ENCODE measurements around the gene CDH4. TPM values are rescaled to one million over a fixed set of nuclear protein-coding genes. Genes with fewer than 3 reads are reported as not detected.

Gene CDH4
- polyA plus RNA-seq, 1 donor (not counting 4 experiments of a cell fraction or from before 2014, with no cell fraction given): 2.2 TPM

DNA sequence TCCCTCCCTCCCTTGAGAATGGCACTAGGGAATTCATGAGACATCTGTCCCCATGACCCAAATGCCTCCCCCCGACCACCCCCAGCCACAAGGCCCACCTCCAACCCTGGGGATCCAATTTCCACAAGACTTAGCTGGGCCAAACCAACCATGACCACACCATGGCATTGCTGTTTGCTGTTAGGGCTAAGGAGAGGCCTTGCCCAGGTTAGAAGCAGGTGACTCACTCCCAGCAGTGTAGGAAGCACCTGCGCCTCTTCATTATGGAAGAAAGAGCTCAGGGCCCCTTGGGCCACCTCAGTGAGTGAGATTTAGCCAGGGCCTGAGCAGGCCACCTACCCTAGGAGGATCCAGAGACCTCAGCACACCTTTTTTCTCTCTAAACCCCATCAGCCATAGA, 475.7 kb downstream of the CDH4 start:
- no peak overlapping the region for H2AFZ ChIP-seq (ENCODE audit: control insufficient read depth, low read length)
- H3K9ac ChIP-seq (ENCODE audit: control insufficient read depth, extremely low read depth, insufficient read depth, low read length): no peak overlapping the region
- DNase-seq (ENCODE audit: low read depth, low spot score) (no peak), FAIRE-seq (no peak)
- TF ChIP-seq, protein P1, sequence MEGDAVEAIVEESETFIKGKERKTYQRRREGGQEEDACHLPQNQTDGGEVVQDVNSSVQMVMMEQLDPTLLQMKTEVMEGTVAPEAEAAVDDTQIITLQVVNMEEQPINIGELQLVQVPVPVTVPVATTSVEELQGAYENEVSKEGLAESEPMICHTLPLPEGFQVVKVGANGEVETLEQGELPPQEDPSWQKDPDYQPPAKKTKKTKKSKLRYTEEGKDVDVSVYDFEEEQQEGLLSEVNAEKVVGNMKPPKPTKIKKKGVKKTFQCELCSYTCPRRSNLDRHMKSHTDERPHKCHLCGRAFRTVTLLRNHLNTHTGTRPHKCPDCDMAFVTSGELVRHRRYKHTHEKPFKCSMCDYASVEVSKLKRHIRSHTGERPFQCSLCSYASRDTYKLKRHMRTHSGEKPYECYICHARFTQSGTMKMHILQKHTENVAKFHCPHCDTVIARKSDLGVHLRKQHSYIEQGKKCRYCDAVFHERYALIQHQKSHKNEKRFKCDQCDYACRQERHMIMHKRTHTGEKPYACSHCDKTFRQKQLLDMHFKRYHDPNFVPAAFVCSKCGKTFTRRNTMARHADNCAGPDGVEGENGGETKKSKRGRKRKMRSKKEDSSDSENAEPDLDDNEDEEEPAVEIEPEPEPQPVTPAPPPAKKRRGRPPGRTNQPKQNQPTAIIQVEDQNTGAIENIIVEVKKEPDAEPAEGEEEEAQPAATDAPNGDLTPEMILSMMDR (optimal IDR thresholded peaks at IDR 0.05 in 1 of 3, IDR thresholded peaks at IDR 0.05 in 1 of 3, conservative IDR thresholded peaks at IDR 0.05 in 1 of 3; ENCODE audit: extremely low read depth in 1 of 3, insufficient read depth in 2 of 3, low read length in 3 of 3): no peak
- no peak for TF ChIP-seq EZH2 (IDR thresholded peaks at IDR 0.05; ENCODE audit: low read length)
- no peak overlapping the region for H3K4me2 ChIP-seq (ENCODE audit: control insufficient read depth, extremely low read depth, insufficient read depth, low read depth, low read length)
- dilution Hi-C loops (cut with MboI; ENCODE audit: extremely low pct_ligation_motif_present, low sequenced_read_pairs): no loop called here
- no peaks in the 10 kb centered on the region for H3K36me3 ChIP-seq (ENCODE audit: control insufficient read depth in 2 of 2, extremely low read depth in 1 of 2, insufficient read depth in 2 of 2, low read length in 2 of 2)
- H3K27ac ChIP-seq (ENCODE audit: control insufficient read depth, insufficient read depth, low read length): no peak overlapping the region
- H3K4me3 ChIP-seq (ENCODE audit: control insufficient read depth in 2 of 3, extremely low read depth in 1 of 3, insufficient read depth in 2 of 3, low read depth in 1 of 3, low read length in 3 of 3): no peak overlapping the region
- peaks cover 20% of the 10 kb centered on the region for H3K27me3 ChIP-seq (ENCODE audit: control insufficient read depth, extremely low read depth, insufficient read depth, low read length)
- H4K20me1 ChIP-seq (ENCODE audit: control insufficient read depth, extremely low read depth, insufficient read depth, low read length): peaks cover 8% of the 10 kb centered on the region
- no peaks in the 10 kb centered on the region for H3K9me1 ChIP-seq (ENCODE audit: control insufficient read depth, extremely low read depth, insufficient read depth, low read length)
- no peaks in the 10 kb centered on the region for H3K9me3 ChIP-seq (ENCODE audit: control insufficient read depth, low read depth, low read length)
- H3K79me2 ChIP-seq (ENCODE audit: control insufficient read depth, insufficient read depth, low read length): no peaks in the 10 kb centered on the region
- no peaks in the 10 kb centered on the region for H3K4me1 ChIP-seq (ENCODE audit: control insufficient read depth, extremely low read depth, insufficient read depth, low read length)

DNA sequence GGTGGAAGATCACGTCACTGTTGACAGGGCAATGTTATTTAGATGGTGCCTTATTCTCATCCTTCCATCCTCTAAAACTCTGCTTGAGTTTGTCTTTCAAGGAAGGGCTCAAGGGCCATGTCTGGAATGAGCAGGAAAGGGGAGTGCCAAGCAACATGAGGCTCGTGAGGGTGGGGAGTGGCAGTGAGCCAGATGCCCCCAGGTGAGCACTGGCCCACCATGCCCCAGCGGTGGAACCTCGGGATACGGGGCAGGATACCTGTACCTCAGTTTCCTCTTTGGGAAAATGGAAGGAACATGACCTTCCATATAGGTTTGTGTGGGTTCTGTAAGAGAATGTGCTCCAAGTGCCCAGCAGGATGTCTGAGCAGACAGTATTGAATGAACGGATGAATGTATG, 476.3 kb downstream of the CDH4 start:
- no peaks in the 10 kb centered on the region for H3K4me1 ChIP-seq (ENCODE audit: control insufficient read depth, extremely low read depth, insufficient read depth, low read length)
- H3K9ac ChIP-seq (ENCODE audit: control insufficient read depth, extremely low read depth, insufficient read depth, low read length): no peak overlapping the region
- H3K9me1 ChIP-seq (ENCODE audit: control insufficient read depth, extremely low read depth, insufficient read depth, low read length): no peaks in the 10 kb centered on the region
- no peak overlapping the region for H3K4me2 ChIP-seq (ENCODE audit: control insufficient read depth, extremely low read depth, insufficient read depth, low read depth, low read length)
- H3K79me2 ChIP-seq (ENCODE audit: control insufficient read depth, insufficient read depth, low read length): no peaks in the 10 kb centered on the region
- H4K20me1 ChIP-seq (ENCODE audit: control insufficient read depth, extremely low read depth, insufficient read depth, low read length): peaks cover 8% of the 10 kb centered on the region
- FAIRE-seq (no peak), DNase-seq (ENCODE audit: low read depth, low spot score) (no peak)
- TF ChIP-seq, protein P1 (optimal IDR thresholded peaks at IDR 0.05 in 1 of 3, IDR thresholded peaks at IDR 0.05 in 1 of 3, conservative IDR thresholded peaks at IDR 0.05 in 1 of 3; ENCODE audit: extremely low read depth in 1 of 3, insufficient read depth in 2 of 3, low read length in 3 of 3): no peak
- no peak for TF ChIP-seq EZH2 (IDR thresholded peaks at IDR 0.05; ENCODE audit: low read length)
- no peak overlapping the region for H3K4me3 ChIP-seq (ENCODE audit: control insufficient read depth in 2 of 3, extremely low read depth in 1 of 3, insufficient read depth in 2 of 3, low read depth in 1 of 3, low read length in 3 of 3)
- no peaks in the 10 kb centered on the region for H3K36me3 ChIP-seq (ENCODE audit: control insufficient read depth in 2 of 2, extremely low read depth in 1 of 2, insufficient read depth in 2 of 2, low read length in 2 of 2)
- no peaks in the 10 kb centered on the region for H3K9me3 ChIP-seq (ENCODE audit: control insufficient read depth, low read depth, low read length)
- H3K27me3 ChIP-seq (ENCODE audit: control insufficient read depth, extremely low read depth, insufficient read depth, low read length): peaks cover 20% of the 10 kb centered on the region
- dilution Hi-C loops (cut with MboI; ENCODE audit: extremely low pct_ligation_motif_present, low sequenced_read_pairs): no loop called here
- no peak overlapping the region for H3K27ac ChIP-seq (ENCODE audit: control insufficient read depth, insufficient read depth, low read length)
- no peak overlapping the region for H2AFZ ChIP-seq (ENCODE audit: control insufficient read depth, low read length)

All from keratinocyte (primary cell).